Stimulated activated memory B cell treated with anti-CD40 and anti-IgM and Interleukin-4, amounts not matched to agents 10 μg/mL and 1 μg/mL and 100 μg/mL, for 72 hours (primary cell): ENCODE data around the gene AKT3.

Experiments
- ATAC-seq: fragments of 150-1000 bp; cut with Tn5 transposase; 2 replicates; pipeline ENCODE4 v1.10.0; 2021
- H3K27ac Mint-ChIP-seq: one replicate; pipeline ENCODE4 v1.8.0; 2022; ENCODE audit warnings: mild to moderate bottlenecking, mixed read lengths
- H3K27me3 Mint-ChIP-seq: one replicate; pipeline ENCODE4 v1.8.0; 2022; ENCODE audit warnings: mixed read lengths
- H3K36me3 Mint-ChIP-seq: one replicate; pipeline ENCODE4 v1.8.0; 2022; ENCODE audit warnings: mixed read lengths
- H3K4me1 Mint-ChIP-seq: one replicate; pipeline ENCODE4 v1.8.0; 2022; ENCODE audit warnings: mixed read lengths
- H3K4me3 Mint-ChIP-seq: one replicate; pipeline ENCODE4 v1.8.0; 2022; ENCODE audit warnings: mild to moderate bottlenecking, moderate library complexity, mixed read lengths
- H3K9me3 Mint-ChIP-seq: one replicate; pipeline ENCODE4 v1.8.0; 2022; ENCODE audit warnings: mixed read lengths

AKT3 gene

GRCh38 chr1:243582326-243582725, 267.7 kb downstream of the AKT3 start:
- peaks cover 30% of the 10 kb centered on the region for H3K4me1 Mint-ChIP-seq
- H3K9me3 Mint-ChIP-seq = peaks cover 26% of the 10 kb centered on the region
- no peak overlapping the region for H3K4me3 Mint-ChIP-seq
- peaks cover 79% of the 10 kb centered on the region for H3K36me3 Mint-ChIP-seq
- H3K27me3 Mint-ChIP-seq = no peaks in the 10 kb centered on the region
- no peak overlapping the region for H3K27ac Mint-ChIP-seq
- no peak for ATAC-seq

GRCh38 chr1:243580984-243581383, 269.1 kb downstream of the AKT3 start:
- Mint-ChIP-seq H3K27ac (no peak overlapping the region), H3K36me3 (peaks cover 85% of the 10 kb centered on the region)
- no peak for ATAC-seq

GRCh38 chr1:243580072-243580471, 270.0 kb downstream of the AKT3 start:
- Mint-ChIP-seq H3K4me3 (no peak overlapping the region), H3K27ac (no peak overlapping the region), H3K9me3 (peaks cover 27% of the 10 kb centered on the region), H3K4me1 (peaks cover 37% of the 10 kb centered on the region), H3K36me3 (peaks cover 82% of the 10 kb centered on the region), H3K27me3 (no peaks in the 10 kb centered on the region)
- no peak for ATAC-seq

More at GRCh38 chr1:243580984-243581383, 269.1 kb downstream of the AKT3 start:
- Mint-ChIP-seq H3K27me3 (no peaks in the 10 kb centered on the region), H3K9me3 (peaks cover 29% of the 10 kb centered on the region), H3K4me3 (no peak overlapping the region), H3K4me1 (peaks cover 37% of the 10 kb centered on the region)

DNA sequence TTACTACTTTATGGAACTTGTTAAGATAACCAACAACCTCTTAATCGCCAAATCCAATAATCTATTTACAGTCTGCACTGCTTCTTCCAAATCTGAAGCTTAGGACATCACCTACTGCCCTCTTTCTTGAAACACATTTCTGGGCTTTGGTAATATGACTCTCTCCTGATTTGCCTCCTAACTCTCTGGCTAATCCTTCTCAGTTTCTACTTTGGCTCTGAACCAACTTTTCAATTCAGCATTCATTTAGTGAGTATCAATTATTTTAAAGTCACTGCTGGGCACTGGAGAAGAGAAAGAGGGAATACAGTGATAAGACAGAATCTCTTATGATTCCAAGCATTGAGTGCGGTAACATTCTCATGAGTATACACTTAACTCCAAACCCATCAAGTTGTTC, 275.0 kb downstream of the AKT3 start:
- ATAC-seq = no peak
- no peak overlapping the region for H3K27ac Mint-ChIP-seq
- H3K9me3 Mint-ChIP-seq = peaks cover 5% of the 10 kb centered on the region
- H3K27me3 Mint-ChIP-seq = no peaks in the 10 kb centered on the region
- peaks cover 62% of the 10 kb centered on the region for H3K36me3 Mint-ChIP-seq
- H3K4me3 Mint-ChIP-seq = no peak overlapping the region
- peaks cover 18% of the 10 kb centered on the region for H3K4me1 Mint-ChIP-seq

DNA sequence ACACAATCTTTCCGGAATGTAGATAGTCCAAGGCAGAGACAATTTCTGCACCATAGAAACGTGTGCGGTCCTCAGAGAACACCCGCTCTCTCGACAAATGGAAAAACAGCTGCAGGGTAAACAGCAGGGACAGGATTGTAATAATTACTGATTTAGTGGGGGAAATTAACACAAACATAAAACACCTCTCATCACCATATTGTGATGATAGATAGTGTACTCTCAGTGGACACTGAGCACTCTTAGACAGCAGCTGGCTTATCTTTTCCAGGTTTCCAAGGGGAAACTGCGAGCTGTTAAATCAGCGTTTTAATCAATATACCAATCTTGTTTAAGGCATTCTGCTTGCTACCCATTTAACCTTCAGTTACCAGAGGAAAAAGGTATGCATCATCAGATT, 277.1 kb downstream of the AKT3 start:
- no peak overlapping the region for H3K27ac Mint-ChIP-seq
- peaks cover 11% of the 10 kb centered on the region for H3K4me1 Mint-ChIP-seq
- H3K27me3 Mint-ChIP-seq = no peaks in the 10 kb centered on the region
- no peak for ATAC-seq
- peaks cover 50% of the 10 kb centered on the region for H3K36me3 Mint-ChIP-seq
- peaks cover 3% of the 10 kb centered on the region for H3K9me3 Mint-ChIP-seq
- H3K4me3 Mint-ChIP-seq = no peak overlapping the region

DNA sequence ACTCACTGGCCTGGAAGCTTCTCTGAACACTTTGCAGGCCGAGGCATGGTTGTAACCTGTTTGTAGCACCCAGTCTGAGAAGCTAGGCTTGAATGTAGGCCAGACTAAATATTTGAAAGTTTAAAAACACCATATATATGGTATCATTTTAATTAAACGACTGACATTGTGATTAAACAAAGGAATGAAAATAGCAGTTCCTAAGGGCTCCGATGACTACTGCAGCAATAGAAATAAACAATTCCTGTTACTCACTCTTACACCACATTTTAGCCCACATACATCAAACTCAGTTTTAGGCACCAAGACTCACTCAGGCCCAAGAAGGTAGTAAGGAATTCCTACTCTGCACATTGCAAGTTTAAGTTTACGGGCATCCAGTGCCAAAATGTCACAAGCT, 281.2 kb downstream of the AKT3 start:
- no peak for ATAC-seq
- no peaks in the 10 kb centered on the region for H3K27me3 Mint-ChIP-seq
- no peak overlapping the region for H3K4me3 Mint-ChIP-seq
- H3K9me3 Mint-ChIP-seq = no peaks in the 10 kb centered on the region
- H3K27ac Mint-ChIP-seq = no peak overlapping the region
- H3K36me3 Mint-ChIP-seq = peaks cover 48% of the 10 kb centered on the region
- no peaks in the 10 kb centered on the region for H3K4me1 Mint-ChIP-seq

- Mint-ChIP-seq H3K9me3 (peaks cover 5% of the 10 kb centered on the region), H3K27ac (no peak overlapping the region), H3K36me3 (peaks cover 51% of the 10 kb centered on the region), H3K4me1 (no peaks in the 10 kb centered on the region), H3K4me3 (no peak overlapping the region), H3K27me3 (no peaks in the 10 kb centered on the region)
- ATAC-seq = no peak
Observed at GRCh38 chr1:243564814-243565213, 285.2 kb downstream of the AKT3 start.

DNA sequence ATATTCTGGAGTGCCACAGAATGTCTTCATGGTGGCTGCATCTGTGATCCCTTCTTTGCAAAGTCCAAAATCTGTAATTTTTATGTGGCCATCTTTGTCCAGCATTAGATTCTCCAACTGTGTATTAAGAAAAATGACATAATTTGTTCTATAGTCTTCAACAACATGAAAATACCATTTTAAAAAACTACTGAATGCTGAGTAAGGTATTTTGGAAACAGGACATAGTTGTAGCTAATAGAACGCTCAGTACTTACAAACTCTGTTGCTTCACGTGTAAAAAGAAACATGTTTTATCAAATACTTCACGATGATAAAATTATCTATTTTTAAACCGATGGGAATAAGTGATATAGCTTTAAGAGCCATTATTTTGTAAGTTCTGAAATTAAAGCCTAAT, 286.3 kb downstream of the AKT3 start:
- peaks cover 52% of the 10 kb centered on the region for H3K36me3 Mint-ChIP-seq
- H3K27me3 Mint-ChIP-seq = no peaks in the 10 kb centered on the region
- peaks cover 5% of the 10 kb centered on the region for H3K9me3 Mint-ChIP-seq
- no peak overlapping the region for H3K27ac Mint-ChIP-seq
- no peak overlapping the region for H3K4me3 Mint-ChIP-seq
- no peaks in the 10 kb centered on the region for H3K4me1 Mint-ChIP-seq
- ATAC-seq = no peak

DNA sequence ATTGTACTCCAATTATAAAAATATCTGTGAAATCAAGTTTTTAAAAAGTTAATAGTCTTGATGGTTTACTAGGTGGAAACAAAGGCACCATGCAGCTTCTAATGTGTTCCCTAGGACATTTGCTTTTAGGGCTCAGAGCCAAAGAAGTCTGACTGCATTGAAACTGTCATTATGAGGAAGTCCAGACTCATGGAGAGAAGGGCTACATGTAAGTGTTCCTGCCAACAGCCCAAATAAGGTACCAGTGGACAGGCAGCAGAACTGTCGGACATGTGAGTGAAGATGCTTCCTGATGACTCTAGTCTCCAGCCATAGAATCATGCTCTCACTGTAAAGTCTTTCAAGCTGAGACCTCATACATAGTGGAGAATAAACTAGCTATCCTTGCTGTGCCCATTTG, 287.6 kb downstream of the AKT3 start:
- H3K4me1 Mint-ChIP-seq = no peaks in the 10 kb centered on the region
- ATAC-seq = no peak
- no peaks in the 10 kb centered on the region for H3K27me3 Mint-ChIP-seq
- H3K9me3 Mint-ChIP-seq = peaks cover 5% of the 10 kb centered on the region
- H3K27ac Mint-ChIP-seq = no peak overlapping the region
- H3K4me3 Mint-ChIP-seq = no peak overlapping the region
- peaks cover 44% of the 10 kb centered on the region for H3K36me3 Mint-ChIP-seq

- Mint-ChIP-seq H3K36me3 (peaks cover 37% of the 10 kb centered on the region), H3K27ac (no peak overlapping the region), H3K4me1 (no peaks in the 10 kb centered on the region), H3K27me3 (no peaks in the 10 kb centered on the region), H3K9me3 (peaks cover 5% of the 10 kb centered on the region), H3K4me3 (no peak overlapping the region)
- ATAC-seq = no peak
Observed at GRCh38 chr1:243561588-243562319, 288.3 kb downstream of the AKT3 start.

DNA sequence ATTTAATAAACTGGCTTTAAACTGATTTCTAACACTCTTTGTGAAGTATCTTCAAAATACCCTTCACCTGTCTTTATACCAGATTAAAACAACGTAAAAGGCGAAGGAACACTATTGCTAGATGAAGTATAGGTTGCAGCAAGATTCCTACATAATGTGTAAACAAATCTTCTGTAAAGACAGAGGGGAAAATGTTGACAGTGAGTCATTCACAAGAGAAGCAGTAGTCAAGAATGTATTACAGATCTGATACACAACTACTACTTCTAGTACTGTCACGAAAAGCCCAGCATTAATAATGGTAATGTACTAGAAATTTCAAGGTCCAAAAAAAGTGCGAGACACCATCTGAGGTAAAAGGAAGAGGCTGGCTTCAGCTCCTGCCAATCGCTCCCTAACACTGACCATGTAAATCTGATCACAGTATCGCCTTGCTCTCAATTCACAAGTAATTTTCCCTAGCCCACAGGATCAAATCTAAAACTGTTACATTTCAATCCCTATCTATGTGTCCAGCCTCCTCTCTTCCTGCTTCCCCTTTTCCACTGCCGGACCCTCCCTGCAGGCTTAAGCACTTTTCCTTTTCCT, 290.4 kb downstream of the AKT3 start:
- Mint-ChIP-seq H3K4me1 (no peaks in the 10 kb centered on the region), H3K4me3 (no peak overlapping the region), H3K27ac (no peak overlapping the region), H3K9me3 (peaks cover 5% of the 10 kb centered on the region), H3K36me3 (peaks cover 30% of the 10 kb centered on the region), H3K27me3 (no peaks in the 10 kb centered on the region)
- no peak for ATAC-seq

DNA sequence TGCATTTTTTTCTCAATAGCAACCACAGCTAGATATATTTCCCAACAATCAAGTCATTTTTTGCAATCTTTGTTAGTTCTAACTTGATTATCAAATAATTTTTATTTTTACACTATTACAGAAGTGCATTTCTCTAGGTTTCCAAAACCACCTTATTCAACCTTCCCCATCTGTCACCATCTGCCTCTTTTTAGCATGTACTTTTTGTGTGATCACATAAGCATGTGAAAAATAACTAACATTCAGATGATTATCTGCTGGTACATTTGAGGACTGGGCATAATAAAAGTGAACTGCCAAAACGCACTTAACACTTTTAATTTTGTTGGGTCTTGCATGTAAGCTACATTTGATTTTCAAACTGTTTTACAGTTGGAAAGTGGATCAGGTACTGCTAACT, 291.5 kb downstream of the AKT3 start:
- no peak overlapping the region for H3K4me3 Mint-ChIP-seq
- peaks cover 26% of the 10 kb centered on the region for H3K36me3 Mint-ChIP-seq
- no peaks in the 10 kb centered on the region for H3K27me3 Mint-ChIP-seq
- no peaks in the 10 kb centered on the region for H3K4me1 Mint-ChIP-seq
- ATAC-seq = no peak
- H3K27ac Mint-ChIP-seq = no peak overlapping the region
- peaks cover 5% of the 10 kb centered on the region for H3K9me3 Mint-ChIP-seq

DNA sequence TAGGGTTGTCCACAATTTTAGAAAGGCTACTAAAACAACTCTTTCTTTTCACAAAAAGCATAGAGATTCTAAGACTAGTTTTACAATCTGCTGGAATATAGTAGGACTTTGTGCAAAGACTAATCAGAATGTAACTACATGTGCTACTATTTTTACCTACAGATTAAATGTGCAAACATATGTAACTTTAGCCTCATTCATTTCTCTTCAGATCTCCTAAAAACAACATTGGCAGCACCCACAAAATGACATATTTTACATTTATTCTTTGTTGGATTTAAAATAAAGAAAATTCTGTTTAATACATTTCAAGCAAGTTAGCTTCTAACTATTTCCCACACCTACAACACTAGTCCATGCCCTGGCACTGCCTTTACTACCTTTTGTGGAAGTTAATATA, 292.2 kb downstream of the AKT3 start:
- Mint-ChIP-seq H3K9me3 (peaks cover 5% of the 10 kb centered on the region), H3K4me3 (no peak overlapping the region), H3K36me3 (peaks cover 26% of the 10 kb centered on the region), H3K27me3 (no peaks in the 10 kb centered on the region), H3K27ac (no peak overlapping the region), H3K4me1 (no peaks in the 10 kb centered on the region)
- ATAC-seq = no peak

GRCh38 chr1:243554686-243555085, 295.4 kb downstream of the AKT3 start:
- ATAC-seq = no peak
- Mint-ChIP-seq H3K27me3 (no peaks in the 10 kb centered on the region), H3K4me1 (peaks cover 4% of the 10 kb centered on the region), H3K36me3 (peaks cover 14% of the 10 kb centered on the region), H3K9me3 (no peaks in the 10 kb centered on the region), H3K27ac (no peak overlapping the region), H3K4me3 (no peak overlapping the region)

GRCh38 chr1:243553090-243553489, 297.0 kb downstream of the AKT3 start:
- H3K4me1 Mint-ChIP-seq = peaks cover 6% of the 10 kb centered on the region
- H3K27ac Mint-ChIP-seq = no peak overlapping the region
- H3K36me3 Mint-ChIP-seq = peaks cover 22% of the 10 kb centered on the region
- H3K9me3 Mint-ChIP-seq = no peaks in the 10 kb centered on the region
- no peaks in the 10 kb centered on the region for H3K27me3 Mint-ChIP-seq
- no peak for ATAC-seq
- no peak overlapping the region for H3K4me3 Mint-ChIP-seq

DNA sequence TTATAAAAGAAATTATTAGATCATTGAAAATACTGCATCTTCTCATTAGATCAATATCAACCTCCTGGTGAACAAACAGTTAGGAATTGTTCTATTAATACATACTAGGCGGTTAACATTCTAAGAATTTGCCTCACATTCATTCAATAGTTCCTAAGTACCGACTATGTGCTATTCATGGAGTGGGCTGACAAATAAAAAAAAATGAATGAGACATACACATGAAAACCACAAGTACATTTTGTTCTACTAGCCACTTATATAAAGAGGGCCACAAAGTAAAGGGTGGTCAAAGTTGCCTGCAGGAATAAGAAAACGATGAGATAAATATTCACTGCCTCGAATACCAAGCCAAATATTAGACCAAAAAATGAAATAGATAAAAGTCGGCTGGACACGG, 299.8 kb downstream of the AKT3 start:
- Mint-ChIP-seq H3K4me1 (peaks cover 6% of the 10 kb centered on the region), H3K27ac (no peak overlapping the region), H3K36me3 (peaks cover 30% of the 10 kb centered on the region), H3K9me3 (no peaks in the 10 kb centered on the region), H3K27me3 (no peaks in the 10 kb centered on the region), H3K4me3 (no peak overlapping the region)
- ATAC-seq = no peak
